Astrocyte of the spinal cord (primary cell): ENCODE measurements around the gene PAX9.

Experiments used
- DNase-seq: peaks from one replicate; pipeline ENCODE4 v3.0.0; 2011; ENCODE audit warnings: low read depth, low spot score
- H3K4me3 ChIP-seq: 2 replicates; pipeline ENCODE4 v1.5.1; 2011; ENCODE audit warnings: low read depth, mild to moderate bottlenecking, low read length, moderate library complexity
- CTCF ChIP-seq: IDR thresholded peaks from 2 replicates; pipeline ENCODE4 v1.5.1; 2012; ENCODE audit warnings: low read depth, mild to moderate bottlenecking, low read length, inconsistent platforms
- in situ Hi-C: cut with HindIII; loops from 2 replicates; pipeline ENCODE4 v1.10.0; 2017; ENCODE audit warnings: low sequenced_read_pairs

PAX9 gene

GRCh38 chr14:36659010-36659821, 2.4 kb upstream of the PAX9 start:
- in situ Hi-C loops = no loop called here
- DNase-seq = no peak
- no peak overlapping the region for H3K4me3 ChIP-seq
- TF ChIP-seq CTCF = no peak

GRCh38 chr14:36659822-36660735, 1.6 kb upstream of the PAX9 start:
- in situ Hi-C loops = no loop called here
- DNase-seq = no peak
- H3K4me3 ChIP-seq = no peak overlapping the region
- TF ChIP-seq CTCF = no peak

GRCh38 chr14:36660736-36661505, 739 bp upstream of the PAX9 start:
- no peak for TF ChIP-seq CTCF
- in situ Hi-C loops = no loop called here
- H3K4me3 ChIP-seq = no peak overlapping the region

GRCh38 chr14:36662258-36662542, 540 bp downstream of the PAX9 start:
- peak overlapping the region; percentile 47 for H3K4me3 ChIP-seq
- no peak for TF ChIP-seq CTCF
- in situ Hi-C loops = no loop called here
- DNase-seq = no peak

More at GRCh38 chr14:36660736-36661505, 739 bp upstream of the PAX9 start:
- DNase-seq = no peak

- H3K4me3 ChIP-seq = peak overlapping the region; percentile 47
- no peak for TF ChIP-seq CTCF
- in situ Hi-C loops = no loop called here
- no peak for DNase-seq
Observed at GRCh38 chr14:36662543-36663403, 1.1 kb downstream of the PAX9 start.
